Measurements from ENCODE around the gene JMJD6. TPM values are rescaled to one million over a fixed set of nuclear protein-coding genes. Genes with fewer than 3 reads are reported as not detected.
A peak's percentile ranks its signal among the peaks of the same experiment; 100 is the strongest.

JMJD6 gene
- total RNA-seq, 1 experiment from 2014 or later = 47.6 TPM

GRCh38 chr17:76707985-76708807 is 18.2 kb downstream of the JMJD6 start:
- POLR2A ChIA-PET = no interaction called here
- intact Hi-C loops (cut with micrococcal nuclease) = no loop called here
- Histone ChIP-seq H3K9me2 (ENCODE audit: insufficient read depth) (no peaks in the 10 kb centered on the region), H2AFZ (ENCODE audit: low read depth, low read length, poor library complexity, severe bottlenecking) (no peak overlapping the region), H3K4me3 (replicated peaks in 1 of 2; ENCODE audit: low read depth in 1 of 2, low read length in 2 of 2) (0 out of 4 replicates have a peak overlapping the region, but pooled peaks of 1 of the 2 experiments have one; percentile 80), H3K27ac (ENCODE audit: low read depth, low read length) (no peak overlapping the region), H3K4me2 (ENCODE audit: low read length) (peak overlapping the region; percentile 92; the same call in 1 of the 2 replicates), H3K9ac (ENCODE audit: low read length) (no peak overlapping the region), H3K79me2 (ENCODE audit: insufficient read depth, low read length) (peaks cover 28% of the 10 kb centered on the region), H3K4me1 (ENCODE audit: control insufficient read depth in 1 of 2, insufficient read depth in 2 of 2, low read length in 2 of 2) (peaks cover 19 to 30% of the 10 kb centered on the region in 2 experiments), H3K36me3 (ENCODE audit: control insufficient read depth in 1 of 2, insufficient read depth in 2 of 2, low read length in 2 of 2) (peaks cover under 1 to 3% of the 10 kb centered on the region in 2 experiments; a peak in 2 of 4 replicates), H4K20me1 (ENCODE audit: insufficient read depth) (no peaks in the 10 kb centered on the region), H3K27me3 (ENCODE audit: insufficient read depth, low read length) (no peaks in the 10 kb centered on the region), H3K9me3 (ENCODE audit: control insufficient read depth in 1 of 2, insufficient read depth in 1 of 2, low read depth in 1 of 2, low read length in 2 of 2) (no peaks in the 10 kb centered on the region)
- ATAC-seq = no peak
- no TSS peak for BruUV-seq (replicated peaks)
- CTCF ChIA-PET = interaction anchor here (1.2 kb wide), 1 partner anchor 27 kb away, joined by 4 read pairs; no protein-coding TSS in a partner anchor
- RAD21 ChIA-PET (ENCODE audit: low non-redundant PET in 1 of 2, low total read pairs in 2 of 2, uncharacterized antibody in 2 of 2, unreplicated experiment in 2 of 2) = no interaction called here
- DNase-seq (ENCODE audit: low read depth, low spot score) = no peak
- TF ChIP-seq ZNF274 (IDR thresholded peaks at IDR 0.05; ENCODE audit: low read depth, low read length) = no peak
- peak in 1 of 3 experiments; percentile 25; a peak in 2 of 6 replicates for TF ChIP-seq CTCF (IDR thresholded peaks at IDR 0.05 in 2 of 3, conservative IDR thresholded peaks at IDR 0.05 in 1 of 3; ENCODE audit: borderline replicate concordance in 1 of 3, insufficient read depth in 1 of 3, low read depth in 2 of 3, low read length in 2 of 3)
- TF ChIP-seq EGR1 (IDR thresholded peaks at IDR 0.05; ENCODE audit: low read depth) = no peak

- Histone ChIP-seq H3K27ac (ENCODE audit: low read depth, low read length) (no peak overlapping the region), H3K79me2 (ENCODE audit: insufficient read depth, low read length) (peaks cover 28% of the 10 kb centered on the region), H3K36me3 (ENCODE audit: control insufficient read depth in 1 of 2, insufficient read depth in 2 of 2, low read length in 2 of 2) (no peaks in the 10 kb centered on the region), H2AFZ (ENCODE audit: low read depth, low read length, poor library complexity, severe bottlenecking) (no peak overlapping the region), H4K20me1 (ENCODE audit: insufficient read depth) (no peaks in the 10 kb centered on the region), H3K9me3 (ENCODE audit: control insufficient read depth in 1 of 2, insufficient read depth in 1 of 2, low read depth in 1 of 2, low read length in 2 of 2) (no peaks in the 10 kb centered on the region), H3K27me3 (ENCODE audit: insufficient read depth, low read length) (no peaks in the 10 kb centered on the region), H3K9me2 (ENCODE audit: insufficient read depth) (no peaks in the 10 kb centered on the region), H3K4me2 (ENCODE audit: low read length) (no peak overlapping the region), H3K9ac (ENCODE audit: low read length) (no peak overlapping the region), H3K4me3 (replicated peaks in 1 of 2; ENCODE audit: low read depth in 1 of 2, low read length in 2 of 2) (no peak overlapping the region), H3K4me1 (ENCODE audit: control insufficient read depth in 1 of 2, insufficient read depth in 2 of 2, low read length in 2 of 2) (peaks cover 19 to 29% of the 10 kb centered on the region in 2 experiments)
- POLR2A ChIA-PET = interaction anchor here (0.7 kb wide), 1 partner anchor 268 kb away, joined by 3 read pairs; no protein-coding TSS in a partner anchor
- BruUV-seq (replicated peaks) = no TSS peak
- ATAC-seq (no peak), DNase-seq (ENCODE audit: low read depth, low spot score) (no peak)
- intact Hi-C loops (cut with micrococcal nuclease) = no loop called here
- RAD21 ChIA-PET (ENCODE audit: low non-redundant PET in 1 of 2, low total read pairs in 2 of 2, uncharacterized antibody in 2 of 2, unreplicated experiment in 2 of 2) = no interaction called here
- CTCF ChIA-PET = no interaction called here
- TF ChIP-seq RAD21 (IDR thresholded peaks at IDR 0.05; ENCODE audit: low read depth) (no peak), CEBPB (IDR thresholded peaks at IDR 0.05; ENCODE audit: low read depth) (no peak), ATF3 (IDR thresholded peaks at IDR 0.05) (no peak), JUND (IDR thresholded peaks at IDR 0.05) (no peak), ZNF274 (IDR thresholded peaks at IDR 0.05; ENCODE audit: low read depth, low read length) (no peak), YY1 (IDR thresholded peaks at IDR 0.05; ENCODE audit: extremely low read depth, insufficient replicate concordance, low read depth, low read length) (no peak), SRF (IDR thresholded peaks at IDR 0.05; ENCODE audit: low read depth) (no peak), CBX3 (IDR thresholded peaks at IDR 0.05; ENCODE audit: low read depth) (no peak), REST (IDR thresholded peaks at IDR 0.05; ENCODE audit: low read depth) (no peak), ELF1 (IDR thresholded peaks at IDR 0.05; ENCODE audit: borderline replicate concordance, low read depth) (no peak), SIN3A (IDR thresholded peaks at IDR 0.05; ENCODE audit: low read depth) (no peak), FOSL1 (IDR thresholded peaks at IDR 0.05; ENCODE audit: low read depth) (no peak)
Measured at GRCh38 chr17:76706817-76707216, 19.6 kb downstream of the JMJD6 start.
